ENCODE data around the gene ULK4. TPM values are rescaled to one million over a fixed set of nuclear protein-coding genes. Genes with fewer than 3 reads are reported as not detected.
"Not testable (repeated sequence)": the region's sequence is repeated elsewhere in the genome, so short reads cannot be mapped to it uniquely, and the experiment has no call there.

Gene ULK4
- total RNA-seq, 1 donor from 2014 or later, result 18.6 TPM

DNA sequence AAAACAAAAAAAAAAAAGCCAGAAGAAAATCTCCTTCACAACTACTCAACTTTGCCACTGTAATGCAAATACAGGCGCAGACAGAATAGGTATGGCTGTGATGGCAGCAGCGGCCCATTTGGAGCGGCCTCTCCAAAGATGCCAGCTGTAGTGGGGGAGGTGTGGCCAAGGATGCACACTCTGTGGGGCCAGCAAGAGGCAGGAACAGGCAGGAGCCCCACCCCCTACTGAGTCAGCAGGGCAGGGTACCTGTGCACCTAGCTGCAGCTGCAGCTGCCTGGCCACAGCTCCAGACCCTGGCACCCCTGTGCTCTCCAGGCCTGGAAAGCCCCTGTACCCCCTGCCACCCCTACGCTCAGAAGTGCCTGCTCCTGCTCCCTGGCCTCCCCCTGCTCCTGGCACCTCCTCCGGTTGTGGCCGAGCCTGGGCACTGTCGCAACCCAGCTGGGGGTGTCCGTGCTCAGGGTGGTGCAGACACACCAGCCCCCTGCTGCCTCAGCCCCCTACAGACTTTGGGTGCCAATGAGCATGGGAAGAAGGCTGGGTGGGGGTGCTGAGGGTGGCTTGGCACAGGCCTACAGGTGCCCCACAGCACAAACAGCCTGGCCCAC, 312.7 kb downstream of the ULK4 start:
- ChIA-PET CTCF (no interaction called here), POLR2A (no interaction called here)
- H3K27ac Mint-ChIP-seq, result no peak overlapping the region
- intact Hi-C loops (cut with micrococcal nuclease), result no loop called here
- TF ChIP-seq, protein P1, sequence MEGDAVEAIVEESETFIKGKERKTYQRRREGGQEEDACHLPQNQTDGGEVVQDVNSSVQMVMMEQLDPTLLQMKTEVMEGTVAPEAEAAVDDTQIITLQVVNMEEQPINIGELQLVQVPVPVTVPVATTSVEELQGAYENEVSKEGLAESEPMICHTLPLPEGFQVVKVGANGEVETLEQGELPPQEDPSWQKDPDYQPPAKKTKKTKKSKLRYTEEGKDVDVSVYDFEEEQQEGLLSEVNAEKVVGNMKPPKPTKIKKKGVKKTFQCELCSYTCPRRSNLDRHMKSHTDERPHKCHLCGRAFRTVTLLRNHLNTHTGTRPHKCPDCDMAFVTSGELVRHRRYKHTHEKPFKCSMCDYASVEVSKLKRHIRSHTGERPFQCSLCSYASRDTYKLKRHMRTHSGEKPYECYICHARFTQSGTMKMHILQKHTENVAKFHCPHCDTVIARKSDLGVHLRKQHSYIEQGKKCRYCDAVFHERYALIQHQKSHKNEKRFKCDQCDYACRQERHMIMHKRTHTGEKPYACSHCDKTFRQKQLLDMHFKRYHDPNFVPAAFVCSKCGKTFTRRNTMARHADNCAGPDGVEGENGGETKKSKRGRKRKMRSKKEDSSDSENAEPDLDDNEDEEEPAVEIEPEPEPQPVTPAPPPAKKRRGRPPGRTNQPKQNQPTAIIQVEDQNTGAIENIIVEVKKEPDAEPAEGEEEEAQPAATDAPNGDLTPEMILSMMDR (IDR thresholded peaks at IDR 0.05), result no peak
- no peaks in the 10 kb centered on the region for H3K4me1 Mint-ChIP-seq
- H3K4me3 Mint-ChIP-seq, result no peak overlapping the region
- no peaks in the 10 kb centered on the region for H3K9me3 Mint-ChIP-seq
- peaks cover 3% of the 10 kb centered on the region for H3K36me3 Mint-ChIP-seq (ENCODE audit: low read depth)
- no peaks in the 10 kb centered on the region for H3K27me3 Mint-ChIP-seq
- DNase-seq (no peak), ATAC-seq (ENCODE audit: low read depth) (no peak)

DNA sequence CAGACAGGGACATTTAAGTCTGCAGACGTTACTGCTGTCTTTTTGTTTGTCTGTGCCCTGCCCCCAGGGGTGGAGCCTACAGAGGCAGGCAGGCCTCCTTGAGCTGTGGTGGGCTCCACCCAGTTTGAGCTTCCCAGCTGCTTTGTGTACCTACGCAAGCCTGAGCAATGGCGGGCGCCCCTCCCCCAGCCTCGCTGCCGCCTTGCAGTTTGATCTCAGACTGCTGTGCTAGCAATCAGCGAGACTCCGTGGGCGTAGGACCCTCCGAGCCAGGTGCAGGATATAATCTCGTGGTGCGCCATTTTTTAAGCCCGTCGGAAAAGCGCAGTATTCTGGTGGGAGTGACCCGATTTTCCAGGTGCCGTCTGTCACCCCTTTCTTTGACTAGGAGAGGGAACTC, 314.2 kb downstream of the ULK4 start:
- H3K36me3 Mint-ChIP-seq (ENCODE audit: low read depth); POLR2A ChIA-PET; H3K27ac Mint-ChIP-seq; ATAC-seq (ENCODE audit: low read depth); intact Hi-C loops (cut with micrococcal nuclease); H3K4me1 Mint-ChIP-seq; H3K4me3 Mint-ChIP-seq; DNase-seq; H3K9me3 Mint-ChIP-seq; CTCF ChIA-PET; H3K27me3 Mint-ChIP-seq: not testable (repeated sequence)

DNA sequence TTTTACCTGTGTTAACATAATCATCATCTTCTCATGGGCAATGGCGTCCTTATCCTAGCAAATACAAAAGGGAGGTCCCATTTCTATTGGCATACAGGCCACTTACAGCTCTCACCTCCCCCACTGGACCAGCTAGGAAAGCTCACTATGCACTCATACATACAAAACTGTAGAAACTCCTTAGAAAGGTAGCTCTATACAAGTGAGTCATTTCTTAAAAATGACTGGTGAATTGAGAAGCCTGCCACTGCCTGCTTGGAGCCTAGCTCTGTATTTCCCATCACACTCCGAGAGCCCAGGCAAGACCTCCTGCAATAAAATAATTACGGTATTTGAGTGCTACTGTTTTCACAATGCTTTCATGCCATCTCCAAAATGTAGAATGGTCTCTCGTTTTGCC, 321.8 kb downstream of the ULK4 start:
- DNase-seq (no peak), ATAC-seq (ENCODE audit: low read depth) (no peak)
- H3K27ac Mint-ChIP-seq, result no peak overlapping the region

DNA sequence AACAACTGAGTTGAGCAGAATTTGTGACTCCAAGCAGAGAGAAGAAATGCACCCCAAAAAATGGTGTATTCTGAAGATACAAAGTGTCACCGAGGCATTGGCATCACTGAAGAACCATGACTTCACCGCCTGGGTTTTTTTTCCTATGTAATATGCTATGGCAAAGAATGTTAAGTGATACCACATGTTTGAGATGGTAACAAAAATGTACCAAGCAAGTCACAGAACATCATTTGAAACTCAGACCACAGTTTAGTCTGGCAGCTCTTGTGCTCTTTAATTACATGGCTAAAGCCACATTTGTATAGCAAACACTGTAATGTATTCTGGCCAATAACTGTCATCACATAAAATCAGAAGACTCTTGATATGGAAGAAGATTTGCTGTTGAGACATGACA, 323.5 kb downstream of the ULK4 start:
- H3K27ac Mint-ChIP-seq, result no peak overlapping the region
- no peak overlapping the region for H3K4me3 Mint-ChIP-seq
- H3K27me3 Mint-ChIP-seq, result no peaks in the 10 kb centered on the region
- H3K36me3 Mint-ChIP-seq (ENCODE audit: low read depth), result no peaks in the 10 kb centered on the region
- CTCF ChIA-PET, result no interaction called here
- ATAC-seq (ENCODE audit: low read depth) (no peak), DNase-seq (no peak)
- H3K4me1 Mint-ChIP-seq, result no peaks in the 10 kb centered on the region
- POLR2A ChIA-PET, result no interaction called here
- intact Hi-C loops (cut with micrococcal nuclease), result no loop called here
- TF ChIP-seq, protein P1 (IDR thresholded peaks at IDR 0.05), result no peak
- H3K9me3 Mint-ChIP-seq, result no peaks in the 10 kb centered on the region

More for the DNA sequence above, 321.8 kb downstream of the ULK4 start:
- ChIA-PET CTCF (no interaction called here), POLR2A (no interaction called here)
- Mint-ChIP-seq H3K4me3 (no peak overlapping the region), H3K4me1 (no peaks in the 10 kb centered on the region), H3K27me3 (no peaks in the 10 kb centered on the region), H3K9me3 (no peaks in the 10 kb centered on the region), H3K36me3 (ENCODE audit: low read depth) (no peaks in the 10 kb centered on the region)
- intact Hi-C loops (cut with micrococcal nuclease), result no loop called here
- TF ChIP-seq, protein P1 (IDR thresholded peaks at IDR 0.05), result no peak

DNA sequence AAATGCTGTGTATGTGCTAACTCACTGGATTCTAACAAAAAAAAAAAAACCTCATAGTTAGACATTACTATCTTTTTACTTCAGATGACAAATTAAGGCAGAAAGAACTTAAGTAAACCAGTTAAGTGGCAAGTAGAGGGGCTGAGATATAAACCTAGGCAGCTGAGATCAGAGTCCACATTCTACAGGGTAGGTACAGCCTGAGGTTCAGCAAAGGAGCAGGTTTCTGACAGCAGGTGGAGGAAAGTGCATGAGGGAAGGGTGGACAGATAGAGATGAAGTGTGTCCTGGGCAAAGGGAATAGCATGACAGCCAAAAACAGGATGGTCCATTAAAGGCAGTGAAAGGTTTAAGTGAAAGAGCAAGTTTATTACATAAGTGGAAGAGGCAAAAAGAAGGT, 329.2 kb downstream of the ULK4 start:
- CTCF ChIA-PET, result no interaction called here
- H3K4me1 Mint-ChIP-seq, result no peaks in the 10 kb centered on the region
- TF ChIP-seq, protein P1 (IDR thresholded peaks at IDR 0.05), result no peak
- POLR2A ChIA-PET, result no interaction called here
- no peaks in the 10 kb centered on the region for H3K36me3 Mint-ChIP-seq (ENCODE audit: low read depth)
- intact Hi-C loops (cut with micrococcal nuclease), result no loop called here
- H3K27me3 Mint-ChIP-seq, result no peaks in the 10 kb centered on the region
- ATAC-seq (ENCODE audit: low read depth) (no peak), DNase-seq (no peak)
- H3K4me3 Mint-ChIP-seq, result no peak overlapping the region
- no peak overlapping the region for H3K27ac Mint-ChIP-seq
- H3K9me3 Mint-ChIP-seq, result no peaks in the 10 kb centered on the region

DNA sequence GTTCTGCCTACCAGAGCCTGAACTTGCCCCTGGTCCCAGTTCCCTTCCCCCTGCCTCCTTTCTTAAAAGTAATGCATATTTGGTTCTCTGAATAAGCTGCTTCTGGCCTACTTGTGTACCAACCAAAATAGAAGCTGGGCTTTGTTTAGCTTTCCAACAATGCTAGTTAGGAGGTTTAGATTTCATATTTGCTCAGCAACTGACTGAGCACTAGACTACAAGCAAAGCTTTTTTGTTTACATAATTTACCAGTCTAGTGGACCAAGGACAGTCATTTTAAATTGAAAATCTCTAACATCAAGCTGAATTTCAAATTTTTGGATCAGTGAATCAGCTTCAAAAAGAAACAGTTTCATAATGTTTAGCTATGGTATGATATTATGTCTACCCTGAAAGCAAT, 331.2 kb downstream of the ULK4 start:
- H3K4me1 Mint-ChIP-seq, result no peaks in the 10 kb centered on the region
- ChIA-PET CTCF (no interaction called here), POLR2A (no interaction called here)
- TF ChIP-seq, protein P1 (IDR thresholded peaks at IDR 0.05), result no peak
- ATAC-seq (ENCODE audit: low read depth) (no peak), DNase-seq (no peak)
- H3K9me3 Mint-ChIP-seq, result no peaks in the 10 kb centered on the region
- no peaks in the 10 kb centered on the region for H3K27me3 Mint-ChIP-seq
- no peak overlapping the region for H3K27ac Mint-ChIP-seq
- H3K4me3 Mint-ChIP-seq, result no peak overlapping the region
- intact Hi-C loops (cut with micrococcal nuclease), result no loop called here
- no peaks in the 10 kb centered on the region for H3K36me3 Mint-ChIP-seq (ENCODE audit: low read depth)
